CD4-positive, alpha-beta T cell treated with Interferon gamma for 1 hour (primary cell): Measurements from ENCODE around the gene ZNF142.

Experiments used
- DNase-seq: peaks from one replicate; pipeline ENCODE4 v3.0.0-alpha.2; 2020

ZNF142 gene

GRCh38 chr2:218645126-218645525, 14.3 kb downstream of the ZNF142 start:
- DNase-seq, result no peak

DNA sequence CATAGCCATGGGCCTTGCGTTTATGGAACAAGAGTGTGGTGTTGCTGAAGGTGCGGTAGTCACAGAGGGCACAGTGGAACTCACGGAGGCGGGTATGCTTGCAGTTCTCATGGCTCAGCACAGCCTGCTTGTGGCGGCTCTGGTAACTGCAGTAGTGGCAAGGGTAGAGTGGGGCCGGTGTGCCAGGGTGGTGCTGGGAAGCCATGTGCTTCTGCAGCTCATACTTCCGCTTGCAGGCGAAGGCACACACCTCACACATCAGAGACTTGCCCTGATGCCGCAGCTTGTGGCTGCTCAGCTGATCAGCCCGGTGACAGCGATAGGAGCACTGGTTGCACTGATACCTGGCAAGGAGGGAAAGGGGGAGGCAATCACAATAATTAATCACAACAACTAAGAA, 14.7 kb downstream of the ZNF142 start:
- DNase-seq, result no peak

DNA sequence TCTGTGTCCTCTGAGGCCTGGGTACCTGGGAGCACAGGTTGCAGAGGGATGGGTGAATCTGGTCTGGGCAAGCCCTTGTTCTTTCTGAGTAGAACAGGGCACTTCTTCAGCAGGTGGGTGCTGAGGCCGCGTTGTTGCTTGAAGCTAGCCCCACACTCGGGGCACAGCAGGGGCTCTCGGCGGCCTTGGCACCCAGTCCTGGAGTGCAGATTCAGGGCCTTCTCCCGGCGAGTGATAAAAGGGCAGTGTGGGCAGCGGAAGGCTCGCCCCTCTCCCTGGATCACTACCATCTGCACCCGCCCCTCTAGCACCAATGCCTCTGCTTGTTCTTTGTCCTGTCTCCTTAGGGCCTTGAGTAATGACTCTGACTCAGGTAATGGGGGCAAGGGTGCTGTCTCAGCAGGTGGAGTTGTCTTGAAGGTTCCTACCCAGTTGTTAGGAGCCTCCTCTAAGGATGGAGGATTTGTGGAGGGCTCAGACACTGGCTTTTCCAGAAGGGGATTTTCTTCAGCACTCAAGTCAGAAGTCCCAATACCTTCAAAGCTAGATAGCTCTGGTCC, 15.6 kb downstream of the ZNF142 start:
- no peak for DNase-seq

DNA sequence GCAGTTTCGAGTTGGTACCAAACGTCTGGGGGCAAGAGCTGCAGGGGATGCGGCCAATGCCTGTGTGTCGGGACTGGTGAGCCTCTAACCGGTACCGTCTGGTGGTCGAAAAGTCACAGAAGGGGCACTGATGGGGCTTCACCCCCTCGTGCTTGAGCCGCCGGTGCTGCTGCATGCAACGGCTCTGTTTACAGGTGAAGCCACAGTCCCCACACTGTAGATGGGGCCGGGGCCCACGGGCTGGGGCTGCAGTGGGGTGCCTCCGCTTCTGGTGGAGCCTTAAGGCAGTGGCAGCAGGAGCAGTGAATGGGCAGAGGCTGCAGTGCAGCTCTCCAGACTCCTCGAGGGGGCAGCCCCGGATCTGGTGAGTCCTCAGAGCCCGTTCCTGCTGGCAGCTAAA, 16.6 kb downstream of the ZNF142 start:
- DNase-seq, result no peak

GRCh38 chr2:218642121-218642656, 17.2 kb downstream of the ZNF142 start:
- no peak for DNase-seq

- DNase-seq, result no peak
These were observed 21.1 kb downstream of the ZNF142 start for GRCh38 chr2:218638372-218638771.

GRCh38 chr2:218635719-218636118, 23.7 kb downstream of the ZNF142 start:
- no peak for DNase-seq

DNA sequence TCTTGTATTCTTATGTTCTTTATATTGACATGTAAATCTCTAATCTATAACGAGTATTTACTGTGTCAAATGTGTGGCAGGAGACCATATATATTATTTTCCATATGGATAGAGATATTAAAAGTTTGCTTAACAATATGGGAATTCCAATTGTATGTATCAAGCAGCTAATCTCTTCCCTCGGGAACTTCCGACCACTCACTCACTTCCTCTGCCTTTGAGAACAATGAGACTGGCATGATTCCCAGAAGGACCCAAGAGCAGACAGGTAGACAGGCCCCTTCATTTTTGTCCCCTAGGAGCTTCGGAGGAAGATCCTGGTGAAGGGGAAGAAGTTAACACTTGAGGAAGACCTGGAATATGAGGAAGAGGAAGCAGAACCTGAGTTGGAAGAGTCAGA, 27.6 kb downstream of the ZNF142 start:
- DNase-seq, result no peak

DNA sequence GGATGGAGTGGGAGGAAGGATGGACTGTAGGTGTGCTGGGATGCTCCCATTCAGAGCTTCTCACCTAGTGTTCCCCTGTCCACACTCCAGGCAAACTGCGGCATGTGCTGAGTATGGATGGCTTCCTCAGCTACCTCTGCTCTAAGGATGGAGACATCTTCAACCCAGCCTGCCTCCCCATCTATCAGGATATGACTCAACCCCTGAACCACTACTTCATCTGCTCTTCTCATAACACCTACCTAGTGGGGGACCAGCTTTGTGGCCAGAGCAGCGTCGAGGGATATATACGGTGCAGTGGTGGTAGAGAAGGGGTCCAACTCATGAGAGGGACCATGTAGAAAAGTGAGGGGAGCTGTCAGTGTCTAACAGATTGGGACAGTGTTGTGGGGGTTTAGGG, 31.5 kb downstream of the ZNF142 start:
- no peak for DNase-seq

- DNase-seq, result no peak
These were observed 33.1 kb downstream of the ZNF142 start for GRCh38 chr2:218626369-218626768.

DNA sequence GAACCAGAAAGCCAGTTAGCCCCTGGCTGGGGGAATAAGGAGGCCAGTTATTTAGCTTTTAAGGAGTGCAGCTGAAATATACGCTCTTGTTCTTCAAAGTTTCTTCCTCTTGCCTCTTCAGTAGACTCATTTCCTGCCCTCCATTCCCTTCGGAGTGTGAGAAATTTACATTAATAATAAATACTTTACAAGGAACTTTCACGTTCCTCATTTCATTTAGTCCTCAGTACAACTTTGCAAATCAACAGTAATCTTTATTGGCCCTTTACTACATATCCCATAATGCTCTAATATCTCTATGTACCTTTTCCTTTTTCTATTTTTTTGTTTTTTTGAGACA, 36.1 kb downstream of the ZNF142 start:
- DNase-seq, result no peak

DNA sequence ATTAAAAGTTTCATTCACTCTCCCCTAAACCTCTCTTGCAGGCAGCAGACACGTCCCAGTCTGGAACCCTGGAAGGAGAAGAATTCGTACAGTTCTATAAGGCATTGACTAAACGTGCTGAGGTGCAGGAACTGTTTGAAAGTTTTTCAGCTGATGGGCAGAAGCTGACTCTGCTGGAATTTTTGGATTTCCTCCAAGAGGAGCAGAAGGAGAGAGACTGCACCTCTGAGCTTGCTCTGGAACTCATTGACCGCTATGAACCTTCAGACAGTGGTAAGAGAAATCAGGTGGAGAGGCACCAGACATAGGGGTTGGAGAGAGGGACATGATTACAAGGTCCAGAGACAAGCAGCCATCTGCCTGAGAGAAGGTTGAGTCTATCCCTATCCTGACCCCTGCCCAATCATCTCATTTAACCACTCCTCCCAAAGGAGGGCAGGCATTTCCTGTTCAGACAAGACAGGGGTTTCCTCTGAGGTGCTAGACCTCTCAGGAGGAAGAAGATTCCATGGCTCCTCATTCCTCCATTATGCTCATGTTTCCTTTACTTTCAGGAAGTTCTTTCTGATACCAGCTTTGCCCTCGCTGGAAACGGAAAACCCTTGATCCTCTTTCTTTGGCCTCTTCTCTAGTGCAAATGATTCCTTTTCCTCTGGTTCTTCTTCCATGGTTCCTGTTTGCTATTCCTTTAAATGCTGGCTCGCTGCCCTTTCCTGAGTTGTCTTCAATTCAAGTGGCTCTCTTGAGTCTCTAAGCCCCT, 36.6 kb downstream of the ZNF142 start:
- no peak for DNase-seq

DNA sequence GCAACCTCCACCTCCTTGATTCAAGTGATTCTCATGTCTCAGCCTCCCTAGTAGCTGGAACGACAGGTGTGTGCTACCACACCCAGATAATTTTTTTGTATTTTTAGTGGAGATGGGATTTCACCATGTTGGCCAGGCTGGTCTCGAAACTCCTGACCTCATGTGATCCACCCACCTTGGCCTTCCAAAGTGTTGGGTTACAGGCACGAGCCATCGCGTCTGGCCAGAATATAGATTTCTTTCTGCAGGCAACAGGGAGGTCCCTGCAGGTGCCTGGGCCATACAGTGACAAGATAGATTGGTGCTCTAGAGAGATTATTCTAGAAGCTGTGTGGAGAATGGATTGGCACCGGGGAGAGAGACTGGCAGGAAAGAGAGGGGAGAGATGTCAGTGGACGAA, 38.4 kb downstream of the ZNF142 start:
- no peak for DNase-seq

- no peak for DNase-seq
These were observed 41.1 kb downstream of the ZNF142 start for GRCh38 chr2:218618102-218618860.

DNA sequence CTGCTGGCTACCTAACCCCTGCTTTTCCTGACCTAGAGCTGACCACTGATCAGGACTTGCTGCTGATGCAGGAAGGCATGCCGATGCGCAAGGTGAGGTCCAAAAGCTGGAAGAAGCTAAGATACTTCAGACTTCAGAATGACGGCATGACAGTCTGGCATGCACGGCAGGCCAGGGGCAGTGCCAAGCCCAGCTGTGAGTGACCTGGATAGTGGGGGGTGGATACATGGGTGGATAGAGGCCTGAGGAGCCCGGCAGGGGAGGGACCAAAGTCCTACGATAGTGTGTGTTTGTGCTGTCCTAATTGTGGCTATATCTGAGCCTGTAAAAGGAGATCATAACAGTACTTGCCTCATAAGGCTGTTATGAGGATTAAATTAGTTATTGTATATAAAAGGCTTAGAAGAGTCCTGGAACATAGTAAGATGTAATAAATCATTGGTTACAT, 43.5 kb downstream of the ZNF142 start:
- DNase-seq, result no peak

DNA sequence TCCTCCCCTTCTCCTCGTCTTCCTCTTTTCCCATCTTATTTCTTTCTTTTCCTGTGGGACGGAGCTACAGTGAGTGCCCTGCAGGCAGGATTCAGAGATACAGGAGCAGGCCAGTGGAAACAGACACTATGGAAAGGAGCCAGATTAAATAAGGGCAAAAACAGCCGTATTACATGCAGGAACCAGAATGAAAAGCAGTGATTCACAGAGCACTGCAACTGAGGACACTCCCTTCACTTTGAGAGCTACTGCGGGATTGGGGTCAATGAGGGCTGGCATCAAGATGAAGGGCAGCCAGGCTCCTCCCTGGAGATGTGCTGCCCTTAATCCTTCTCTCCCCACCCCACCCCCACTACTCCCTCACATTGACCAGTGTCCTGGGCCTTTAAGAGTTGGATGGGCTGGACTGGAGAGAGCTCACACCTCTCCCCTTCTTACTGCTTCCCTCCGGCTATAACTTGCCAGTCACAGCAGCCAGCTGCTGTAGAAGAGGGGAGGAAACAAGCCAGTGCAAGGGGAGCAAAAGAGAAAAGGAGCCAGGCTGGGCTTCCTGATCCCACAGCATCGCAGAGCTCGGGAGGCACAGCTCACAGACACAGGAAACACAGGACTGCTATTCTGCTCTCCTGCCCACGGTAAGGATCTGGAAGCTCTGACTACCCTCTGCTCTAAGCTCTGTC, 51.8 kb downstream of the ZNF142 start, which contains the start of gene PLCD4:
Gene PLCD4, plus strand, starts transcription at position 464 of the 680 bp plus-strand sequence. CDS start 7,841 bp downstream, outside the sequence.
- DNase-seq, result no peak

DNA sequence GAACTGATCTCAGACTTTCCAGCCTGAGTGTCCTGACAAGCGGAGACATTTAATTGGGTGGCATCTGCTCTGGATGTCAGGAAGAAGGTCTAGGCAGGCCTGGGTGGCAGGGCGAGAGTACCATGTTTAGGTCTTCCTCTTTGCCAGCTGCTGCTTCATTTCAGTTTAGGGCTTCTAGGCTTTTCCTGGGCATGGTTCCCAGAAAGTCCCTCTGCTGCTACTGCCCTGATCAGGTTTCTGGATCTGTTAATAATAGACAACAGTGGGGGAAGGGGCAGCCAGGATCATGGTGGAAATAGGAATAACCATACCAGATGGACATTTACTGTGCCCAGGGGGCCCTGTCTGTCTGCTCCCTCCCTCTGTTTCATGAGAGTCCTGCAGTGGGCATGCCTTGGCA, 54.0 kb downstream of the ZNF142 start:
- no peak for DNase-seq
